ENCODE data around the gene ELF5. TPM values are rescaled to one million over a fixed set of nuclear protein-coding genes. Genes with fewer than 3 reads are reported as not detected.

ELF5 gene
- total and polyA plus RNA-seq, 2 experiments from 2014 or later = not detected

DNA sequence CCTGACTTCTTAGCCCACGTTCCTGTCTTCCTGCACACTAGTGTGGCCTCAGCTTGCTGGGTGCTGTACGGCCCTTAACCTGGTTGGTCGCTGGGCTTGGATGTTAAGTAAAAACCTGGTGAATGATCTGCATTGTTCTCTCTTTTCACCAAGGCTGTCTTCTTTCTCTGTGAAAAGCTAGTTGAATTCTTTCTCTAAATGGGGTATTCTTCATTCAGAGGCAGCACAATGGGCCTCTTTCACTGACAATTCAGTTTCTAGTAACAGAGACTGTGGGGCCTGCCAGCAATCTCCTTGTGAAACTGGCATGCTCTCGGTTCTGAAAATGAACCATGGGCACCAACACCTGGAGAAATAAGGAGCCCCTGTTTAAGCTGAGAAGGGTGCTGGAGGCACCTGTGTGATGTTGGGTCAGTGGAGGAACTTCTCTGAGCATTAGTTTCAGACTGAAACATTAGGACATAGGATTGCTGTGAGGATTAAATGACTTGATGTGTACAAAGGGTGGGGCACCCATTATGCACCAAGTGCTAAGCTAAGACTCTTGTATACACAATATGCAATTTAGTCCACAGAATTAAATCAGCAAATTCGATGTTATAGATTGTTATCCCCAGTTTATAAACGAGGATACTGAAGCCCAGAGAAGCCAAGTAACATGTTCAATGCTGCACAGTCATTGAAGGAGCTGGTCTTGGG, 33.1 kb upstream of the ELF5 start:
- H3K27ac ChIP-seq = no peak overlapping the region
- H3K4me2 ChIP-seq (ENCODE audit: unreplicated experiment) = no peak overlapping the region
- no peaks in the 10 kb centered on the region for H3K9me2 ChIP-seq (ENCODE audit: insufficient read depth)
- DNase-seq = no peak
- H2AFZ ChIP-seq = no peak overlapping the region
- H3K36me3 ChIP-seq (ENCODE audit: low read depth) = no peaks in the 10 kb centered on the region
- H3K9ac ChIP-seq = no peak overlapping the region
- H3K9me3 ChIP-seq (ENCODE audit: low read depth) = no peaks in the 10 kb centered on the region
- no peaks in the 10 kb centered on the region for H3K79me2 ChIP-seq (ENCODE audit: insufficient read depth)
- no peaks in the 10 kb centered on the region for H3F3A ChIP-seq (ENCODE audit: insufficient read depth)
- in situ Hi-C loops (cut with MboI) = no loop called here
- TF ChIP-seq EZH2phosphoT487 (IDR thresholded peaks at IDR 0.05; ENCODE audit: insufficient read depth, low read depth) (no peak), EZH2 (IDR thresholded peaks at IDR 0.05; ENCODE audit: insufficient read depth, poor library complexity, severe bottlenecking) (no peak)
- H3K27me3 ChIP-seq (replicated peaks; ENCODE audit: insufficient read depth) = peaks cover 67% of the 10 kb centered on the region
- no peak overlapping the region for H3K4me3 ChIP-seq
- no peaks in the 10 kb centered on the region for H4K20me1 ChIP-seq (ENCODE audit: insufficient read depth)
- H3K4me1 ChIP-seq (ENCODE audit: insufficient read depth) = no peaks in the 10 kb centered on the region
- WGBS, 2 experiments (ENCODE audit: low coverage in 1 of 2, low lambda C conversion rate in 2 of 2, missing lambda C conversion rate in 2 of 2) = 37 to 41% methylated on average over 6 of the region's 6 CpGs

- no peaks in the 10 kb centered on the region for H3K36me3 ChIP-seq (ENCODE audit: low read depth)
- no peak for TF ChIP-seq EZH2phosphoT487 (IDR thresholded peaks at IDR 0.05; ENCODE audit: insufficient read depth, low read depth)
- TF ChIP-seq EZH2 (IDR thresholded peaks at IDR 0.05; ENCODE audit: insufficient read depth, poor library complexity, severe bottlenecking) = no peak
- no peak for DNase-seq
- no peak overlapping the region for H3K4me3 ChIP-seq
- no peaks in the 10 kb centered on the region for H3K9me3 ChIP-seq (ENCODE audit: low read depth)
- no peaks in the 10 kb centered on the region for H3F3A ChIP-seq (ENCODE audit: insufficient read depth)
- no peaks in the 10 kb centered on the region for H3K4me1 ChIP-seq (ENCODE audit: insufficient read depth)
- no peaks in the 10 kb centered on the region for H3K9me2 ChIP-seq (ENCODE audit: insufficient read depth)
- no peaks in the 10 kb centered on the region for H4K20me1 ChIP-seq (ENCODE audit: insufficient read depth)
- peaks cover 85% of the 10 kb centered on the region for H3K27me3 ChIP-seq (replicated peaks; ENCODE audit: insufficient read depth)
- no peak overlapping the region for H3K9ac ChIP-seq
- no peak overlapping the region for H2AFZ ChIP-seq
- H3K79me2 ChIP-seq (ENCODE audit: insufficient read depth) = no peaks in the 10 kb centered on the region
- no peak overlapping the region for H3K27ac ChIP-seq
- in situ Hi-C loops (cut with MboI) = no loop called here
- no peak overlapping the region for H3K4me2 ChIP-seq (ENCODE audit: unreplicated experiment)
Measured at GRCh38 chr11:34542089-34542488, 28.5 kb upstream of the ELF5 start.

GRCh38 chr11:34540870-34541269, 27.3 kb upstream of the ELF5 start:
- Histone ChIP-seq H3F3A (ENCODE audit: insufficient read depth) (no peaks in the 10 kb centered on the region), H2AFZ (no peak overlapping the region), H3K4me3 (no peak overlapping the region), H3K9me2 (ENCODE audit: insufficient read depth) (no peaks in the 10 kb centered on the region), H3K27me3 (replicated peaks; ENCODE audit: insufficient read depth) (peaks cover 84% of the 10 kb centered on the region), H3K4me1 (ENCODE audit: insufficient read depth) (no peaks in the 10 kb centered on the region), H3K9me3 (ENCODE audit: low read depth) (no peaks in the 10 kb centered on the region), H4K20me1 (ENCODE audit: insufficient read depth) (no peaks in the 10 kb centered on the region), H3K36me3 (ENCODE audit: low read depth) (no peaks in the 10 kb centered on the region), H3K4me2 (ENCODE audit: unreplicated experiment) (no peak overlapping the region), H3K27ac (no peak overlapping the region), H3K9ac (no peak overlapping the region), H3K79me2 (ENCODE audit: insufficient read depth) (no peaks in the 10 kb centered on the region)
- in situ Hi-C loops (cut with MboI) = no loop called here
- DNase-seq = no peak
- WGBS, 2 experiments (ENCODE audit: low coverage in 1 of 2, low lambda C conversion rate in 2 of 2, missing lambda C conversion rate in 2 of 2) = 54 to 57% methylated on average over 6 of the region's 6 CpGs
- TF ChIP-seq EZH2phosphoT487 (IDR thresholded peaks at IDR 0.05; ENCODE audit: insufficient read depth, low read depth) (no peak), EZH2 (IDR thresholded peaks at IDR 0.05; ENCODE audit: insufficient read depth, poor library complexity, severe bottlenecking) (no peak)

GRCh38 chr11:34537636-34538035, 24.0 kb upstream of the ELF5 start:
- in situ Hi-C loops (cut with MboI) = no loop called here
- DNase-seq = no peak
- WGBS, 2 experiments (ENCODE audit: low coverage in 1 of 2, low lambda C conversion rate in 2 of 2, missing lambda C conversion rate in 2 of 2) = 0 to 16% methylated on average over 1 of the region's 1 CpG

GRCh38 chr11:34536056-34536455, 22.5 kb upstream of the ELF5 start:
- in situ Hi-C loops (cut with MboI) = no loop called here
- no peaks in the 10 kb centered on the region for H3K9me2 ChIP-seq (ENCODE audit: insufficient read depth)
- no peak overlapping the region for H3K4me3 ChIP-seq
- no peak overlapping the region for H2AFZ ChIP-seq
- H3K79me2 ChIP-seq (ENCODE audit: insufficient read depth) = no peaks in the 10 kb centered on the region
- DNase-seq = no peak
- H3K4me1 ChIP-seq (ENCODE audit: insufficient read depth) = no peaks in the 10 kb centered on the region
- no peak for TF ChIP-seq EZH2phosphoT487 (IDR thresholded peaks at IDR 0.05; ENCODE audit: insufficient read depth, low read depth)
- no peak for TF ChIP-seq EZH2 (IDR thresholded peaks at IDR 0.05; ENCODE audit: insufficient read depth, poor library complexity, severe bottlenecking)
- H3K27me3 ChIP-seq (replicated peaks; ENCODE audit: insufficient read depth) = peaks cover 64% of the 10 kb centered on the region
- no peaks in the 10 kb centered on the region for H3K36me3 ChIP-seq (ENCODE audit: low read depth)
- H3K9ac ChIP-seq = no peak overlapping the region
- H3K4me2 ChIP-seq (ENCODE audit: unreplicated experiment) = no peak overlapping the region
- H3F3A ChIP-seq (ENCODE audit: insufficient read depth) = no peaks in the 10 kb centered on the region
- H4K20me1 ChIP-seq (ENCODE audit: insufficient read depth) = no peaks in the 10 kb centered on the region
- no peaks in the 10 kb centered on the region for H3K9me3 ChIP-seq (ENCODE audit: low read depth)
- no peak overlapping the region for H3K27ac ChIP-seq

More at GRCh38 chr11:34537636-34538035, 24.0 kb upstream of the ELF5 start:
- Histone ChIP-seq H3K79me2 (ENCODE audit: insufficient read depth) (no peaks in the 10 kb centered on the region), H3K9me3 (ENCODE audit: low read depth) (no peaks in the 10 kb centered on the region), H3K27ac (no peak overlapping the region), H3K27me3 (replicated peaks; ENCODE audit: insufficient read depth) (peaks cover 67% of the 10 kb centered on the region), H4K20me1 (ENCODE audit: insufficient read depth) (no peaks in the 10 kb centered on the region), H3K4me2 (ENCODE audit: unreplicated experiment) (no peak overlapping the region), H3F3A (ENCODE audit: insufficient read depth) (no peaks in the 10 kb centered on the region), H3K9ac (no peak overlapping the region), H2AFZ (no peak overlapping the region), H3K36me3 (ENCODE audit: low read depth) (no peaks in the 10 kb centered on the region), H3K9me2 (ENCODE audit: insufficient read depth) (no peaks in the 10 kb centered on the region), H3K4me3 (no peak overlapping the region), H3K4me1 (ENCODE audit: insufficient read depth) (no peaks in the 10 kb centered on the region)
- no peak for TF ChIP-seq EZH2phosphoT487 (IDR thresholded peaks at IDR 0.05; ENCODE audit: insufficient read depth, low read depth)
- TF ChIP-seq EZH2 (IDR thresholded peaks at IDR 0.05; ENCODE audit: insufficient read depth, poor library complexity, severe bottlenecking) = no peak
